ENCODE data around the gene SLC25A10.
"Not testable (repeated sequence)": the region's sequence is repeated elsewhere in the genome, so short reads cannot be mapped to it uniquely, and the experiment has no call there.

Gene SLC25A10, protein sequence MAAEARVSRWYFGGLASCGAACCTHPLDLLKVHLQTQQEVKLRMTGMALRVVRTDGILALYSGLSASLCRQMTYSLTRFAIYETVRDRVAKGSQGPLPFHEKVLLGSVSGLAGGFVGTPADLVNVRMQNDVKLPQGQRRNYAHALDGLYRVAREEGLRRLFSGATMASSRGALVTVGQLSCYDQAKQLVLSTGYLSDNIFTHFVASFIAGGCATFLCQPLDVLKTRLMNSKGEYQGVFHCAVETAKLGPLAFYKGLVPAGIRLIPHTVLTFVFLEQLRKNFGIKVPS

DNA sequence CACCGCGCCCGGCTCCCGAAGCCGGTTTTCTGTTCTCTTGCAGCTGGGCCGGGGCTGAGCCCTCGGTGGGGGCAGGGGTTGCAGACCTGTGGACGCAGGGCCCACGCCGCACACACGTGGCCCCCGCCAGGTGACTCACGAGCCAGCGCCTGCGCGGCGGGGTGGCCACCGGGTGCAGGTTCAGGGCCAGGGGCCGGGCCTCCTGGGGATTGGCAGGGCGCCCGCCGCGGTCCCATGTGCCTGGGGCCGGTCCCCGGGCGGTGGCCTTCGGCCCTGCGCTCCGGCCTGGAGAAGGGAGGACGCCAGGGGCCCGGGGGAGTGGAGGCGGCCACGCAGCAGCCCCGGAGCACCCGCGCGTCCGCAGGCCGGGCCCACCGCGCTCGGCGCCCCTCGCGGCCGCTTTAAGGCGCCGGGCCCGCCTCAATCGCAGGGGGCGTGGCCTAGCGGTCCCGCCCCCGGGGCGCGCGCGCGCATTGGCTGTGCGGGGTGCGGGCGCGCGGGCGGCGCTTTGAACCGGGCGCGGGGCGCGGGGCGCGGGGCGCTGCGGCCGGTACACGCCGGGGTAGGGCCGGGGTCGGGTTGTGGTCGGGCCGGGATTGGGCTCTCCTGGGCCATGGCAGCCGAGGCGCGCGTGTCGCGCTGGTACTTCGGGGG is at the start of gene SLC25A10:
Gene SLC25A10 (plus strand): TSS at position 471 of the 654 bp plus-strand sequence. CDS start 143 bp downstream, at position 614.
- no peak for FAIRE-seq

- FAIRE-seq = no peak
Measured at GRCh38 chr17:81664051-81664470, 48.0 kb upstream of the SLC25A10 start.

DNA sequence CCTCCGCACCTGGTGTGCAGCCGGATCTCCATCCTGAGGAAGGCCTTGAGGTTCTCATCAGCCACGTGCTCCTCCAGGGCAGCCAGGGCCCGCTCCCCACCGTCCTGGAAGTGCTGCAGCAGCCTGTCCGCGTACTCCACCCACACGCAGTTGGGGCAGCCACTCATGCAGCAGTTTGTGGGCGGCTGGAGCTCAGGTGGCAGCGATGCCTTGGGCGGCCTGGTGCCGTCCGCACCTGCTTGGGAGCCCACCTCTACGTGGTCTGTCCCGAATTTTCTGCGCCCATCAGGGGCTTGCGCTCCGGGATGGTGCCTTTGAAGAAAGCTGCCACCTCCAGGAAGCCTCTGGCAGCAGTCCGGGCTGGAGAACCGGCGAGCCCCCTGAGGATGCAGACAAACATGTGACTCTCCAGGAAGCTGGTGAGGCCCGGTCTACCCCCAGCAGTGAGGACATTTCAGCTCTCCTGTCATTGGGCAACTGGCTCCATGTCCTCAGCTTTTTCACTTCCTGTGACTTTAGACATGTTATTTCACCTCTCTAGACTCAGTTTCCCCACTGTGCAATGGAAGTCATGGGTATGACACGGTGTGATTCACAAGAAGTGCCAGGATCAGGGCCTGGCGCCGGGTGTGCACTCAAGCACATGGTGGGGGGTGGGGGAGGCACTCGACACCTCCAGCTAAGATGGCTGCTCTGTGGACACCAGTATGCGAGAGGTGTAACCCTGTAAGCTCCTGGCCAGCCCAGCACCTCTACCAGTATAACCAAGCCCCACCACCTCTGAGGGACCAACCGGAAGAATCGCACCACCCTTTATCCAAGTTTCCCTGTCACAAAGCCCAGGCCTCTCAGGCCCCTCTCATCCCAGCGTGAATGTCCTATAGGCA is 46.6 kb upstream of the SLC25A10 start:
- no peak for FAIRE-seq

- no peak for FAIRE-seq
Measured at GRCh38 chr17:81666092-81666341, 46.1 kb upstream of the SLC25A10 start.

DNA sequence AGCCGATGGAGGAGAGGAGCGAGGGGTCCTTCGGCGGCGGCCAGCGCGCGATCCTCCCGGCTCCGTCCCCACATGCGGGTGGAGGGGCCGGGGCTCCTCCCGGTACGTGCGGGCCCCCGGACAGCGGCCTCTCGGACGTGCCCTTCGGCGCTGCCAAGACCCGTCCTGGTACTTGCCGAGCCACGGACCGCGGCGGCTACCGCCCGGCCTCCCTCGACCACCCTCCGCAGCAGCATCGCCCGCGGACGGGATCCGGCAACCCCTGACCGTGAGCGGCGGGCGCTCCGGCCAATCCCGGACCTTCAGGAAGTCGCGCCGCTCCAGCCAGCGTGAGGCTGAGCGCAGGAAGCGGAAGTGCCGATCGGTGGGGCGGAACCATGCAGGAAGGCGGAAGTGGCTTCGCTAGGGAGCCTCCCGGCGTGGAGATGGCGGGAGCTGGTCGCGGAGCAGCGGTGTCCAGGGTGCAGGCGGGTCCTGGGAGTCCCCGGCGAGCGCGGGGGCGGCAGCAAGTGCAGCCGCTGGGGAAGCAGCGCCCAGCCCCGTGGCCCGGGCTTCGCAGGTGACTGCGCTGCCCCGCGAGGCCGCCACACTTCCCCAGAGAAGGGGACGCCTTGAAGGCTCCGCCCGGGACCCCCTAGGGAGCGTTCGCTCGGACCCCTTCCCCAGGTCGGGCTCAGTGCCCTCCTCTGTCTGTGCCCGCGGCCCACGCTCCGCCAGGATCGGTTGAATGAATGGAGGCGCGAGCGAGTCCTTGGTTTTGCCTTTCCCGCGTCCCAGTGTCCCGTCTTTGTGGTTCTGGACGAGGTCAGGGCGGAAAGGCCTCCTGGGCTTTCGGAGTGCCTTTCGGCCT is 45.5 kb upstream of the SLC25A10 start, which contains the start of the genes CCDC137 and OXLD1:
Gene CCDC137 (plus strand): TSS at position 396 of the 850 bp plus-strand sequence. CDS start 30 bp downstream, at position 426.
Gene OXLD1 (minus strand): TSS at position 264 of the 850 bp plus-strand sequence. CDS start 28 bp downstream, at position 236.
- FAIRE-seq = no peak

DNA sequence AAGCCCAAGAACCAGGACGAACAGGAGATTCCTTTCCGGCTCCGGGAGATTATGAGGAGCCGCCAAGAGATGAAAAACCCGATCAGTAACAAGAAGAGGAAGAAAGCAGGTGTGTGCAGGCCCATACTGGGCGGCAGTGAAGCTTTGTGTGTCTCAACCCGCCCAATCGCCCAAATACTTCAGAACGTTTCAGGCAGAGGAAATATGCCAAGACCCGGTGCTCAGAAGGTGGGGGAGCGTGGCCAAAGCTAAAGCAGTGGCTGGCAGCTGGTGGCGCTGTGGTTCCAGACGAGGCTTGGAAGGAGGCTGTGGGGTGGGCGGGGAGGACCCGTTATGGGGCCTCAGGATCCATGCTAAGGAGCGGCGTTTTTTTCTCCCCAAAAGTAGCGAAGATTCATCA is 44.3 kb upstream of the SLC25A10 start:
- no peak for FAIRE-seq

GRCh38 chr17:81672504-81672903 is 39.6 kb upstream of the SLC25A10 start:
- no peak for FAIRE-seq

DNA sequence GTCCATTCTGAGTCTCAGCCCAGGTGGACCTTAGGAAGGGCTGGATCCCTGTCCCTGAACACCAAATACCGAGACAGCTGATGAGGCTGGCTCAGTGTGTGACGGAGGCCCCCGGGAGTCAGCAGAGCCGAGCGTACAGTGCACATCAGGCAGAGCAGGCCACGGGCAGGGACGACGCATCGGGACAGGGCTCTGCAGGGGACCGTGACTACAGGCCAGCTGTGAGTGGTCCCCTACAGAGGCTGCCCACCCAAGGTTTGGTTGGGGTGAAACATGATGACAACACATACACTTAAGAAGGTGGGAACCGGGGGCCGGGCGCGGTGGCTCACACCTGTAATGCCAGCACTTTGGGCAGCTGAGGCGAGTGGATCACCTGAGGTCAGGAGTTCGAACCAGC is 39.1 kb upstream of the SLC25A10 start:
- no peak for FAIRE-seq

DNA sequence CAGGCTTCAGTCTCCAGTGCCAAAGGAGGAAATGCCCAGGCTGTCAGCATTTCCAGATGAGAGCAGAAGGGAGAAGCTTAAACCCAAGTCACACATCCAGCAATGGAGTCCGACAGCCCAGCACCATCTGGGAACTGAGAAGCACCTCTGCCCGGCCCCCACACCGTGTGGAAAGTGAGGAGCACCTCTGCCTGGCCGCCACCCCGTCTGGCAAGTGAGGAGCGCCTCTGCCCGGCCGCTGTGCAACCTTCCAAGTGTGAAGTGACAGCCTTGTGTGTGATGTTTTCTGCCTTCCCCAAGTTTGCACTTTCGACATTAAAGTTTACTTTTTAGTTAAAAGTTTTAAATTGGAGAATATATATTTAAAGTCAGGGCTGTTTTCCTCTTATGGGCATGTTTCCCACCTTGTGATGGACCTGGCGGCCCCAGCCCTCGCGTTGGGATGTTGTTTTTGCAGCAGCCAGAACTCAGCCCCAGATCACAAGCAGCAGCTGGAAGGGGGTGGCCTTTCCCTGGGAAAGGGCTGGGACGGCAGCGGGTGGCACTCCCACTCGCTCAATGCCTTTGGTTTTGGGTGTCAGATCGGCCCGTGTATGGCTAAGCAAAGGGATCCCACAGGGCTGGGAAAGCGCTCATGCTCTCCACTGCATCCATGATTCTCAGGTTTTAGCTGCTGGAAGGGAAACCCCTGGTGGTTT is 38.4 kb upstream of the SLC25A10 start:
- FAIRE-seq = no peak

- not testable (repeated sequence) for FAIRE-seq
Measured at GRCh38 chr17:81675515-81676221, 36.4 kb upstream of the SLC25A10 start.

DNA sequence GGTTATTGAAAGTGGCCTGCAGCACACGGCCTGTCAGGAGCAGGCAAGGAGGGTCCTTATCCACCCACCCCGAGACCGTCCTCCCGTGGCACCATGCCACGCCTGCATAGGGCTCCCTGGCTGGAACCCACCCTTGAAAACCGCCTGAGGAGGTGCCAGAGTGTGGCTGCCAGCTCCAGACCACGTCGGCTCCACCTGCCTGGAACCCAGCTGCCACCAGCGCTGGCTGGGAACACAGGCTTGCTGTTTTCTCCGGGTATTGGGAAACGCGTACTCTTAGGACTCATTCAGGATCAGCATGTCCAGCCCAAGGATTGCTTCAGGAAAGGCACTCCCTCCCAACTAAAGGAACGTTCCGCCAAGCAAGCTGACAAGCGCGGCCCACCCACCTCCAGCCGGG is 35.2 kb upstream of the SLC25A10 start:
- FAIRE-seq = no peak

GRCh38 chr17:81680150-81680549 is 31.9 kb upstream of the SLC25A10 start:
- no peak for FAIRE-seq

DNA sequence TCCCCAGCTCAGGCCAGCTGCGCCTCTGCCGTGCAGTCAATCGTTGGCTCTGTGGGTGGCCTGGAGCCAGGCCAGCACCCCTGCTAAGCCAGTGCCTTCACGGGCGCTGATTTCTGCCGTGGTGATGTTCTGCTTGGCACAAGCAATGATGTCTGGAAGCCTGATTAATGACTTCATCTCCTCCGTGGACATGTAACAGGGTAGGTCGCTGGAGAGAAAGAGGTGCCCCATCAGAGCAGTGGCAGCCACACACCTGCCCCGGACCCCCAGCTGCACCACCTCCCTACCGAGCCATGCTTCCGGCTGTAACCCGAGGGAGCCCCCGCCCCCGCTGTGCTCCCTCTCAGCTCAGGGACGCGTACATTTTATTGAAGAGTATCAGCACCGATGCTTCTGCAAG is 30.4 kb upstream of the SLC25A10 start:
- FAIRE-seq = no peak

GRCh38 chr17:81682565-81683207 is 29.4 kb upstream of the SLC25A10 start:
- FAIRE-seq = no peak

DNA sequence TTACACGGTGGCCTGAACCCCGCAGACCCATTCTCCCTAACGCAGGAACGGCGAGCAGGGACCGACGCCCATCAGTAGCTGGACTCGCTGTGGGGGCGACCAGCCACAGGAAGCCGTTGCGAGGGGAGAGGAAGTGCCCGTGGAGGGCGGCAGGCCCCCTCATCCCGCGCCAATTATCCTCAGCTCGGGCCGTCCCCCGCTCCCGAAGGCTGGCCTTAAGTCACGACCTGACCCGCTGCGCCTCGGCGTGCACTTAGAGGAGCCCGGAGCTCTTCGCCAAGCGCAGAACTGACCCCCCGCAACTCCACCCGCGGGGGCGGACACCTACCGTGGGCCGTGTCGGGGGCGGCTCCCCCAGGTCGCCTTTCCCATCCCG is 28.9 kb upstream of the SLC25A10 start:
- FAIRE-seq = no peak

DNA sequence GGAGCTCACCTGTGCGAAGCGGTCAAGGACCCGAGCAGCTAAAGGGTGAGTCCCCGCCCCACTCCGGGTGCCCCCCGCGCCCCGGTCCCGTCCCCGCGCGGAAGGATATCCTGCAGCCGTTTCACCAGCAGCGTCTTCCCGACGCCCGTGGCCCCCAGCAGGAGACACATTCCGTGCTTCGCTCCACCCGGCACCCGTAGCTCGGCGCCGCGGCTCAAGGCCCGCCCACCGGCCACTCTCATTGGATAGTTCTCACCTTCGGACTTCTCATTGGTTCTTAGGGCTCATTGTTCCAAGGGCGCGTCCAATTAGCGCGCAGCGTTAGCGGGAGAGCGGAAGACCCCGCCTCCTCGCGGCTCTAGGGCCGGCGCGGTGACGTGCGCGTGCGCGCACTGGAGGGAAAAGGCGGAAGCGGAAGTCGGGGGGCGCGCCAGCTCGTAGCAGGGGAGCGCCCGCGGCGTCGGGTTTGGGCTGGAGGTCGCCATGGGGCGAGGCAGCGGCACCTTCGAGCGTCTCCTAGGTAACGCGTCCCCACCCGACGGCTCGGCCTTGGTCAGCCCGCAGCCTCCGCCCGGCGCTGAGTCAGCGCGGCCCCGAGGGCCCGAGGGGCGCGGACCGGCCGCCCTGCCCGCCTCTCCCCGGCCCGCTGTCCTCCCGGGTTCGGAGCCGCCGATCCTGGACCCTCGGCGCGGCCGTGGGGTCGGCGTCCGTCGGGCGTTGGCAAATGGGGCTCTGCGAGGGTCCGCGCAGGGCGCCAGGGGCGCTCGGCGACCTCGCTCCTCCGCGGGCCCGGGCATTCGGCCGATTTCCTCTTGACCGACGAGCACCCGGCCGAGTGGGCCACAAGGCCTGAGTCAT is 28.3 kb upstream of the SLC25A10 start, which contains the start of the genes ARL16 and HGS:
Gene ARL16 (minus strand): TSS at position 214 of the 858 bp plus-strand sequence. CDS start 44 bp downstream, at position 170.
Gene HGS (plus strand): TSS at position 428 of the 858 bp plus-strand sequence. CDS start 56 bp downstream, at position 484.
- peak; percentile 72 for FAIRE-seq

GRCh38 chr17:81684442-81684911 is 27.6 kb upstream of the SLC25A10 start:
- FAIRE-seq = no peak

DNA sequence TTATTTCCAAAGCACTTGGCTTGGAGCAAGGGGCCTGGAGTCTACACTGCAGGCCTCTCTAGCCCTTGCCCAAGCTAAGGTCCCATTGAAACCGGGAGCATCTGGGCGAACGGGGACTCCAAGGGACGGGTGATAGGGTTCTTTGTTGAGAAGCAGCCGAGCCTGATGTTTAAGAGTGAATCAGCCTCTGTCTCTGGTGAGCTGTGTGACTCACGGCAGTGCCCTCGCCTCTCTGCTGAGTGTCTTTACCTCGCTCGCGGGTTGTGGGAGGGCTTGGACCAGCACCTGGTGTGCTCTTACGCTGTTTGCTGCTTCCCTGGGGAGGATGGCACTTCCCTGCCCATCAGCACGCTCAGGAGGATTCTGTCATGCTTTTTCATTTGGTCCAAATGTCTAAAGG is 27.0 kb upstream of the SLC25A10 start:
- FAIRE-seq = no peak

- FAIRE-seq = no peak
Measured at GRCh38 chr17:81686614-81687013, 25.5 kb upstream of the SLC25A10 start.

Measured in colon (tissue), 2 donors.